ENCODE results near the gene POLL.

DNA sequence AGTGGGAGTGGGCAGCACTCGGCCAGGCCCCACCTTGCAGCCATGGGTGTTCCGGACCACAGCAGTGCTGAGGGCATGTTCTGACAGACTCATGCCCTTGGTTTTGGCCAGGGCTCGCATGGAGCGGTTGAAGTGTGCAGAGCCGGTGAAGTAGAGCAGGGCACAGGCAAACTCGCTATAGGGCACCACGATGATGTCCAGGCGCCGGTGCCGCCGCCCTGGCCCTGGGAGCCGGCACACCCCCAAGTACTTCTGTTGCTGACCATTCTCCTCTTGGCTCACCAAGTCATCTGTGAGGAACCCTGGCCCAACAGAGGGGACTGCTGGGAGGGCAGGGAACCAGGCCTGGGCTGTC lies 8.6 kb downstream of the POLL start:
- TF ChIP-seq, protein P1, sequence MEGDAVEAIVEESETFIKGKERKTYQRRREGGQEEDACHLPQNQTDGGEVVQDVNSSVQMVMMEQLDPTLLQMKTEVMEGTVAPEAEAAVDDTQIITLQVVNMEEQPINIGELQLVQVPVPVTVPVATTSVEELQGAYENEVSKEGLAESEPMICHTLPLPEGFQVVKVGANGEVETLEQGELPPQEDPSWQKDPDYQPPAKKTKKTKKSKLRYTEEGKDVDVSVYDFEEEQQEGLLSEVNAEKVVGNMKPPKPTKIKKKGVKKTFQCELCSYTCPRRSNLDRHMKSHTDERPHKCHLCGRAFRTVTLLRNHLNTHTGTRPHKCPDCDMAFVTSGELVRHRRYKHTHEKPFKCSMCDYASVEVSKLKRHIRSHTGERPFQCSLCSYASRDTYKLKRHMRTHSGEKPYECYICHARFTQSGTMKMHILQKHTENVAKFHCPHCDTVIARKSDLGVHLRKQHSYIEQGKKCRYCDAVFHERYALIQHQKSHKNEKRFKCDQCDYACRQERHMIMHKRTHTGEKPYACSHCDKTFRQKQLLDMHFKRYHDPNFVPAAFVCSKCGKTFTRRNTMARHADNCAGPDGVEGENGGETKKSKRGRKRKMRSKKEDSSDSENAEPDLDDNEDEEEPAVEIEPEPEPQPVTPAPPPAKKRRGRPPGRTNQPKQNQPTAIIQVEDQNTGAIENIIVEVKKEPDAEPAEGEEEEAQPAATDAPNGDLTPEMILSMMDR (IDR thresholded peaks at IDR 0.05), result no peak
- TF ChIP-seq HDAC2 (IDR thresholded peaks at IDR 0.05) (no peak), MAFK (IDR thresholded peaks at IDR 0.05; ENCODE audit: partially characterized antibody) (no peak)
- TF ChIP-seq, protein P2, sequence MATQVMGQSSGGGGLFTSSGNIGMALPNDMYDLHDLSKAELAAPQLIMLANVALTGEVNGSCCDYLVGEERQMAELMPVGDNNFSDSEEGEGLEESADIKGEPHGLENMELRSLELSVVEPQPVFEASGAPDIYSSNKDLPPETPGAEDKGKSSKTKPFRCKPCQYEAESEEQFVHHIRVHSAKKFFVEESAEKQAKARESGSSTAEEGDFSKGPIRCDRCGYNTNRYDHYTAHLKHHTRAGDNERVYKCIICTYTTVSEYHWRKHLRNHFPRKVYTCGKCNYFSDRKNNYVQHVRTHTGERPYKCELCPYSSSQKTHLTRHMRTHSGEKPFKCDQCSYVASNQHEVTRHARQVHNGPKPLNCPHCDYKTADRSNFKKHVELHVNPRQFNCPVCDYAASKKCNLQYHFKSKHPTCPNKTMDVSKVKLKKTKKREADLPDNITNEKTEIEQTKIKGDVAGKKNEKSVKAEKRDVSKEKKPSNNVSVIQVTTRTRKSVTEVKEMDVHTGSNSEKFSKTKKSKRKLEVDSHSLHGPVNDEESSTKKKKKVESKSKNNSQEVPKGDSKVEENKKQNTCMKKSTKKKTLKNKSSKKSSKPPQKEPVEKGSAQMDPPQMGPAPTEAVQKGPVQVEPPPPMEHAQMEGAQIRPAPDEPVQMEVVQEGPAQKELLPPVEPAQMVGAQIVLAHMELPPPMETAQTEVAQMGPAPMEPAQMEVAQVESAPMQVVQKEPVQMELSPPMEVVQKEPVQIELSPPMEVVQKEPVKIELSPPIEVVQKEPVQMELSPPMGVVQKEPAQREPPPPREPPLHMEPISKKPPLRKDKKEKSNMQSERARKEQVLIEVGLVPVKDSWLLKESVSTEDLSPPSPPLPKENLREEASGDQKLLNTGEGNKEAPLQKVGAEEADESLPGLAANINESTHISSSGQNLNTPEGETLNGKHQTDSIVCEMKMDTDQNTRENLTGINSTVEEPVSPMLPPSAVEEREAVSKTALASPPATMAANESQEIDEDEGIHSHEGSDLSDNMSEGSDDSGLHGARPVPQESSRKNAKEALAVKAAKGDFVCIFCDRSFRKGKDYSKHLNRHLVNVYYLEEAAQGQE (IDR thresholded peaks at IDR 0.05), result no peak
